HG02763 (cell line): ENCODE results near the gene FAM168A.

Experiments used
- ATAC-seq: cut with Tn5 transposase; IDR thresholded peaks from one replicate; pipeline ENCODE4 v1.9.1; 2021; ENCODE audit warnings: mild to moderate bottlenecking, moderate library complexity; ENCODE audit not compliant: unreplicated experiment

FAM168A gene

GRCh38 chr11:73524774-73525173 is 73.1 kb downstream of the FAM168A start:
- ATAC-seq = no peak

DNA sequence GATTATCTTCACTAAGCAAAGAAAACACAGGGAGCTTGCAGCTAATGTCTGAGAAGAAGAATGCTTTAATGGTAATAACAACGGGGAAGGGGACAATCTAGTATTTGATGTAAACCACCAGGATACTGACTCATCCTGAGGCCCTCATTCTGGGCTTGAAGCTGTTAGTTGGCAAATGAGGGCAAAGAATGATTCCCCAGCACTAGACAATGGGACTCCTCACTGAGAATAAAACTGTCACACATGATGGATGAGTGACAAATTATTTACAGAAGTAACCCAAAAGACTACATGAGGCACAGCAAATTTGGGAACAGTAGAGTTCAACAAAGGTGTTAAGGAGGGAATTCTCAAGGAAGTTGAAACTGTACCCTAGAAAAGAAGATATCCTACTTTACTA is 76.3 kb downstream of the FAM168A start:
- no peak for ATAC-seq

GRCh38 chr11:73520353-73521061 is 77.4 kb downstream of the FAM168A start:
- no peak for ATAC-seq

GRCh38 chr11:73519266-73519665 is 78.6 kb downstream of the FAM168A start:
- ATAC-seq = no peak

- ATAC-seq = no peak
Observed at GRCh38 chr11:73518195-73518594, 79.7 kb downstream of the FAM168A start.

DNA sequence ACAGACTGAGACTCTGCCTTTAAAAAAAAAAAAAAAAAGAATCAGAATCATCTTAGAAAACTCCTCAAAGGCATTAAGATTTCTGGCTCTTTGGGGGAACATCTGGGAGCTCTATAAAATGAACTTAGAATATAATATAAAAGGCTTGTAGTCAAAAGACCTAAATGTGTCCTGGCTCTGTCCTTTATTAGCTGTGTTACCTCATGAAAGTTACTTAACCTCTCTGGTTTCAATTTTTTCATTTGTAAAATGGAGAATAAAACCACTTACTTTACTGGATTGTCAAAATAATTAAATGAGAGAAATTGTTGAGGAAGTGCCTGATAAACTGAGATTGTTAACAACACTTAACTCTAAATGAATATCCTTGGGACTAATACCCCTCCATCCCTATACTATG is 81.8 kb downstream of the FAM168A start:
- no peak for ATAC-seq

DNA sequence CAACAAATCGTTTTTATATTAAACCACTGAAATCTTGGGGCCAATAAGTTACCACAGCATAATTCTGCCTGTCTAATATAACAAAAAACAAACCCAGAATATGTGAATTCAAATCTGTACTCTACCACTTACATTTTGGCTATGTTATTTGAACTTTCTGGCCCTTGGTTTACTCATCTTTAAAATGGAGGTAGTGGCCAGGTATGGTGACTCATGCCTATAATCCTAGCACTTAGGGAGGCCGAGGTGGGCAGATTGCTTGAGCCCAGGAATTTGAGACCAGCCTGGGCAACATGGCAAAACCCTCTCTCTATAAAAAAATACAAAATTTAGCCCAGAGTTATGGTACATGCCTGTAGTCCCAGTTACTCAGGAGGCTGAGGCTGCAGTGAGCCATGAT is 84.2 kb downstream of the FAM168A start:
- ATAC-seq = no peak

DNA sequence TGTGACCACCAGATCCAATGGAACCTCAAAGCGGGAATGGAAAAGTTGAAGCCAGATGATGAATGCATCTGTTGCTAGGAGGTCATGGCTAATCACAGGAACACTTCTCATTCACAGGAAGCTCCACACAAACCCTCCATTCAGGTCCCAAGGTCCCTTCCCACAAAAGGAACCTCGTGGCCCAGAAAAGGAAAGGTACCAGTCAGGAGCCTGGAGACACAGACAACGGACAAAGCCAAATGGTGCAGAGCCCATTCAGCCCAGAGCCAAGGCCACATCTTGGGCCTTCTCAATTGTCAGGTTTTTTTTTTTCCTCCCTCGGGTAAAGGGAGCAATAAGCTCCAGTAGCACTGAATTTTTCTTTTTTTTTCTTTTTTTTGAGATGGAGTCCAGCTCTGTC is 87.0 kb downstream of the FAM168A start:
- ATAC-seq = no peak

- no peak for ATAC-seq
Observed at GRCh38 chr11:73510106-73510505, 87.8 kb downstream of the FAM168A start.

DNA sequence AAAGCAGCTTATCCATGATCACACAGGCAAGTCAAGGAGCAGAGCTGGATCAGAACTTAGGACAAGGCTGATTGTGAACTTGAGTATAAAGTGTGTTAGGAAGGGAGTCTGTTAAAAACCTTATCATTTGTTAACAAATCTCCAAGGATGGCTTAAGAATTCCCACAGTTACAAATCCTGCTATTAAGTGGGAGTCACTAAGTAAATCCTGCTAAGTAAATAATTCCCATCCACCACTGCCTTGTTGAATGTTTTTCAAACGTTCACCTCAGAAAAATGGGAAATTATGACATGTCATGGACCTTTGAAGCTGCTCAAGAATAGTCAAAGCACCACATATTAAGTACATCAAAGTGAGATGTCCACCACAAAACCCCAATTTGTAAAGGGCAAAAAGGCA is 88.7 kb downstream of the FAM168A start:
- no peak for ATAC-seq

GRCh38 chr11:73508243-73509176 is 89.4 kb downstream of the FAM168A start:
- no peak for ATAC-seq

GRCh38 chr11:73507086-73507485 is 90.8 kb downstream of the FAM168A start:
- ATAC-seq = no peak

DNA sequence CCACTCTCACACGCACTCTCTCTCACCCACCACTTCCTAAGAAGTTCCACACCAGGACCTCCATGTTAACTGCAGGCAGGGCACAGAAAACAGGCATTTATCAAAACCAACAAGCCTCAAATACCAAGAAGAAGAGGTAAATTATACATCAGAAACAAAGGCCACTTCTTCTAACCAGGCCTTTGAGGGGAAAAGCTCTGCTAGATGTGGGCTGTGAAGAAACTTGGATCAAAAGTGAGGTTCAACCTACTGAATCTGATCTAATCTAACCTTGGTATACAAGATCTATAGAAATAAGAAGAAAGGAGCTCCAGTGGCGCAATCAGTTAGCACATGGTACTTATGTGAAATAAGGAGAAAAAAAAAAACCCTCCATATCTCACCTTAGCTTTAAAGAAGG is 91.9 kb downstream of the FAM168A start:
- no peak for ATAC-seq

DNA sequence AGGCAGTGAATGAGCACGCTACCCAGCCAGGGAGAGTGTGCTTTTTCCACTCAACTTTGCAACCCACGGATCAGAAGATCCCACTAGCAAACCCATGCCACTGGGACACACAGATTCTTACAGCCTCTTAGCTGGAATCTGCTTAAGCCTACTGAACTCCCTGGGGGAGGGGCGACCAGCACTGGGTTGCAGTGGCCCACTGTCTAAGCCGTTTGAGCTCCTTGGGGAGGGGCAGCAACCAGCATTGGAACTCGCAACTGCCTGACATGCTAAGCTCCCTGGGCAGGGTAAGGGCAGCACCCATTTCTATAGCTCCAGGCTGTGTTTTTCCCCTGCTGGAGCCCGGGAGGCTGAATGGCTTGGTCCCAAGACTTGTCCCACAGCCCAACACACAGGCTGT is 99.6 kb downstream of the FAM168A start:
- no peak for ATAC-seq

DNA sequence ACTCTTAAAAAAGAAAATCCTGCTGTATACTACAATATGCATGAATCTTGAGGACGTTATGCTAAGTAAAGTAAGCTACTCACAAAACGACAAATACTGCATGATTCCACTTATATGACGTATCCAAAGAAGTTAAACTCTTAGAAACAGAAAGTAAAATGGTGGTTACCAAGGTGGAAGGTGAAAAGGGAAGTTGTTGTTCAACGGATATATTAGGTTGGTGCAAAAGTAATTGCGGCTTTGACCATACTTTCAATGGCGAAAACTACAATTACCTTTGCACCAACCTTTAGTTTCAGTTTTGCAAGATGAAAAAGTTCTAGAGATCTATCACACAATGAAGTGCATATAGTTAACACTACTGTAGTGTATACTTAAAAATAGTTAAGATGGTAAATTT is 101.8 kb downstream of the FAM168A start:
- ATAC-seq = no peak

DNA sequence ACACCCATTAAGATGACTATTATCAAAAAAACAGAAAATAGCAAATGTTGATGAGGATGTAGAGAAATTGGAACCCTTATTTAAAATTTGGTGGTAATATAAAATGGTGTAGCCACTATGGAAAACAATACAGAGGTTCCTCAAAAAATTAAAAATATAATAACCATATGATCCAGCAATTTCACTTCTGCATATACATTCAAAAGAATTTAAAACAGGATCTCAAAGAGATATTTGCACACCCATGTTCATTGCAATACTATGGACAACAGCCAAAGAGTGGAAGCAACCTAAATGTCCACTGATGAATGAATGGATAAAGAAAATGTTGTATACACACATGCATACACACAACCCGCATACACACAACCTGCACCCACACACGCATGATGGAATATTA is 102.2 kb downstream of the FAM168A start:
- ATAC-seq = no peak

DNA sequence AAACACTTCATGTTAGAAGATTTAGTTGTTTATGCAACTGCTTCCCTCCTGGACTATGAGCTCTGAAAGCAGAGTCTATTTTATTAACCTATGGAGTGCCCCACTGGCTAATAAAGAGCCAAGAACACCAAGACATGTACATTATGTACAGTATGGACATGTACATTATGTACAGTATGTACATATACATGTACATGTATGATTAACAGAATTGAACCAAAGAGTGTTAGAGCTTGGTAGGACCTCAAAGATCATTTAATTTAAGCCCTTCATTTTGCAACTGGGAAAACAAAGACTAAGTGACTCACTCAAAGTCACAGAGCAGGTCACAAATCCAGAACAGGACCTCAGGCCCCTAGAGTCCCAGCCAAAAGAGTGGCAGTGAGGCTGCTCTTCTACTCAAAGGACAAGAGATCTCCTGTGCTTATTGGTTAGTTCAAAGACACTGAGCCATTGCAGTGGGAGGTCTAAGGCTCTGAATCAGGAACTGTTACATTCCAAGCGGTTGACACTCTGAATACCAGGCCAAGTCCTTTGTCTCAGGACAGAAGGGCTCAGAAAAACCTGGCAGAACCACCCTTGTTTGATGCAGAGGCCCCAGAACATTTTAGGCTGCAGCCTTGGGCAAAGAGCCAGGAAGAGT is 103.8 kb downstream of the FAM168A start:
- no peak for ATAC-seq

DNA sequence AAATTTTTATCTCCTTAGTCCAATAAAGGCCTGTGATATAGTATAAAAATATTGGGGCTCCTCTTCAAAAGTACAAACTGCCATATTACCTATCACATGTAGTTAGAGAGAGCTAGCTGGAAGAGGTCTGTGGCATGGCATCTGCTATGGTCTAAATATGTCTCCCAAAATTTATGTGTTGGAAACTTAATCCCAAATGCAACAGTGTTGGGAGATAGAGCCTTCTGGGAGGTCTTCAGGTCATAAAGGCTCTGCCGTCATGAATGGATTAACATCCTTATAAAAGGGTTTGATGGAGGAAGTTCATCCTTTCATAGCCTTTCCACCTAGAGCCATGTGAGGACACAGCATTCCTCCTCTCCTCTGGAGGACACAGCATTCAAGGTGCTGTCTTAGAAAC is 116.3 kb downstream of the FAM168A start:
- ATAC-seq = no peak

DNA sequence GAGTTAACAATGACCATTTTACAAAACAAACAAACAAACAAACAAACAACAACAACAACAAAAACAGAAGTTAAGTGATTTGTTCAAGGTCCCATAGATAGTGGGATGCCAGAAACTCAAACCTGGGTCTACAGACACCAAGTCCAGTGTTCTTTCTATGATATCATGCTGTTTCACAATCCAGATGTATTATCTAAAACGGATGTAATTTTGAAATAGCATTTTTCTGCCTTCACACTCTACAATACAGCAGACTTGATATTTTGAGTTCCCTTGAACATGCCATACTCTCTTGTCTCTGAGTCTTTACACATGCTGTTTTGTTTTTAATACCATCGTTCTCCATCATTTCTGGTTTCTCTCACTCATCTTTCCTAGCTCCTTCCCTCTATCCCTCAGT is 117.2 kb downstream of the FAM168A start:
- no peak for ATAC-seq

- no peak for ATAC-seq
Observed at GRCh38 chr11:73478737-73479347, 119.1 kb downstream of the FAM168A start.

- no peak for ATAC-seq
Observed at GRCh38 chr11:73477518-73477917, 120.4 kb downstream of the FAM168A start.
